MM.1S (cell line): ENCODE data around the gene SPAM1.

ENCODE experiments used
- CTCF ChIP-seq: fragments of 300-600 bp; sonication (generic); IDR thresholded peaks from 2 replicates; pipeline ENCODE4 v1.5.1; 2016; ENCODE audit warnings: antibody characterized with exemption, low read length, mixed read lengths
- EZH2phosphoT487 ChIP-seq: fragments of 300-600 bp; sonication (generic); IDR thresholded peaks from 2 replicates; pipeline ENCODE4 v1.6.1; 2018; ENCODE audit warnings: antibody characterized with exemption, low read length

- TF ChIP-seq CTCF = no peak
- TF ChIP-seq EZH2phosphoT487 = no peak
These were observed 33.2 kb downstream of the SPAM1 start for GRCh38 chr7:123958186-123958703.
